NCI-H1105 (cell line): Measurements from ENCODE around the gene OR56B4.

Experiments used
- DNase-seq: peaks from one replicate; lab custom pipeline; 2025; lab: John Stamatoyannopoulos, UW

OR56B4 gene

GRCh38 chr11:6151117-6151516 is 43.6 kb downstream of the OR56B4 start:
- DNase-seq, result no peak

- no peak for DNase-seq
Measured at GRCh38 chr11:6152126-6152525, 44.6 kb downstream of the OR56B4 start.

DNA sequence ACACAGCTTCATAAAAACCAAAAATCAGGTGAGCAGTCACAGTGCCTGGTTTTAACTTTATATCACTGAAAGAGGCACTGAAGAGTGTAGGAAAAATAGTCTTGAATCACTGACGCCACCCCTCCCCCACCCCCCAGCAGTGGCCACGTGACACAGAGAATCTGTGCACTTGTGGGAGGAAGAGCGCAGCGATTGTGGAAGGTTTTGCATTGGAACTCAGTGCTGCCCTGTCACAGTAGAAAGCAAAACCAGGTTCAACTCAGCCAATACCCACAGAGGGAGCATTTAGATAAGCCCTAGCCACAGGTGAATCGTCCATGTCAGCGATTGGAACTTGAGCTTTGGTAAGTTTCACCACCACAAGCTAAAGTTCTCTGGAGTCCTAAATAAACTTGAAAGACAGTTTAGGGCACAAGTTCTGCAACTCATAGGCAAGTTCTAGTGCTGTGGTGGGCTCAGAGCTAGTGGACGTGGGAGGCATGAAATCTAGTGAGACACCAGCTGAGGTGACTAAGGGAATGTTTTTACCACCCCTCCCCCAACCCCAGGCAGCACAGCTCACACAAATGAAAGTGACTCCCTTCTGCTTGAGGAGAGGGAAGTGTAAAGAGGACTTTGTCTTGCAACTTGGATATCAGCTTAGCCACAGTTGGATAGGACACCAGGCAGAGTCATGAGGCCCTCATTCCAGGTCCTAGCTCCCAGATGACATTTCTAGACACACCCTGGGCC is 49.3 kb downstream of the OR56B4 start:
- no peak for DNase-seq
